Fibroblast of the conjunctiva (primary cell): ENCODE data around the gene EYS.
"Not testable (repeated sequence)": the region's sequence is repeated elsewhere in the genome, so short reads cannot be mapped to it uniquely, and the experiment has no call there.

Experiments
- DNase-seq: peaks from one replicate; pipeline ENCODE4 v3.0.0-alpha.2; 2010; ENCODE audit warnings: low read depth

The EYS gene

DNA sequence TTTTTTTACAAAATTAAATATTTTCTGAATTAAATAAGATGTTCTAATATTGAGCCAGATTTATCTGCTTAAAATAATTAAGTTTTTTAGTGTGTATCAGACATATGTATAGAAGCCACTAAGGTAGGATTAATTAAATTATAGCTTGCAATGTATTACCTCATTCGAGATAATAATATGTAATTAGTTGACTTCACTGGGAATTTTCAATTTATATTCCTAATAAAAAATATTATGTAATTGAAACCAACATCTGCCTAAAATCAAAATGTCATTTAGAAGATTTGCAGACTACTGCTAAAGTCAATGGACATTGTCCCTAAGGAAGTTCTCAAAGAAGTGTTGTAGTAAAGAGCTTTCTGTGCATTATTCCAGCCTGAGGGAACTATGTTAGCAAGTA is 254.7 kb downstream of the EYS start:
- DNase-seq = no peak

DNA sequence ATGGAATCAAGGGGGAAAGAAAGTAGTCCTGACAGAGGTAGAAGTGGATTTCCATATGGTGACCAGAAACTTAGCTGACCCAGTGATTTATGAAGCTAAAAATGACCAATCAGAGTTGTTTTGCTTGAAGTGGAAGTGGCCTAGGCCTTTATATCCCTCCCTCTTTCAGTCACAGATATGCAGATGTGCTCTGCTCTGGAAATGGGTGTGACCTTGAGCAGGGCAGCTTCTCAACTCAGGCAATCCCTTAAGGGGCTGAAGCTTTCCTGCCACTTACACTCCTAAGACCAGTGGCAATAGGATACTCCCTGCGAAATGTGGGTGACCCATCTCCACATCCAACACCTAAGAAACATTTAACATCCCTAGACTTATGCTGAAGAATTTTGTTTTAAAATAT is 256.6 kb downstream of the EYS start:
- no peak for DNase-seq

DNA sequence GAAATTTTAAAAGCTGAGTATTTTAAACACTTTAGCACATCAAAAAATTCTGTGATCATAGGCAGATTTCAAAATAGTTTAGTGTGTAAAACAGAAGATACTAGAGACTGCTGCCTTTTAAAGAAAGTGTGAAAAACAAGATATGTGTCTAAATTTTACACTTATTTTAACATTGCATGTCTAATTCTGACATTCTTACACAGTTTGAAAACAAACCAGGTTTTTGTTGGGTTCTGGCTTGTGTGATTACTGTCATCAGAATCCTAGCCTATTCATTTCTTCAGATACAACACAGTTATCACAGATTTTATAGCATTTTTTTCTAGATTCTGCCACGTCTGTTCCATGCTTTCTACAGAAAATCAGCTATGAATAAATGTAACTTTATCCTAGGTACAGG is 257.1 kb downstream of the EYS start:
- no peak for DNase-seq

DNA sequence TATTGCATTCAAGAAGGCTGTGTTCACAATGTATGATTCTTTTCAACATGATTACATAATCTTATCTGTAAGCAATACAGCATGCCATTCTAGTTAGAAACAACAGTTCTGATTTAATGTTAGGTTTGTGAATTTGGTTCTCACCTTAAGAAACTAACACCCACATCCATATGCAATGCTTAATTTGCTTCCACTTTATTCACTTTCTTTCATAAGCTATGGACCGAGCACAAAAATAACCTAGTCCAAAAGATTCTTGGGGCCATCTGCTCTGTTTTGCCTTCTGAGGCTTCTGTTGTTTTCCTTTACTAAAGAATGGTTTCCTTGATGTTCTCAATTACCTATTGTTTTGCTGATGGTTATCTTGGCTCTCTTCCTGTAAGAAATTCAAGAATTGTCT is 258.2 kb downstream of the EYS start:
- DNase-seq = no peak

DNA sequence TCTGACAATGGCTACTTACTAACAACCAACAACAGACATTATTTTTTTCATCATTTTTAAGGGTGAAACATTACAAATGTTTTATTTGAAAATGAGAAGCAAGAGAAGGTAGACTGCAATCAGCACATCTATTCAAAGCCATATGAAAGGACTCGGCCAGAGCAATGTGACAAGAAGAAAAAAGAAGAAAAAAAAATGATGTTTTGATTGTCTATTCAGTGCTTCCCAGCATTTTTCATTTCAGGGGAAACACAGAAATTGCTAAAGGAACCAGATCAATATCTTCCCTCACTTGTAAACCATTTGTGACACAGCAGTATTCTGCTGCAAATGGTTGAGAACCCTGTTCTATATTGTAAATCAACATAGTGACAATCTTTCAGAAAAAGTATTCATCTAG is 270.7 kb downstream of the EYS start:
- DNase-seq = no peak

- DNase-seq = no peak
Observed at GRCh38 chr6:65416621-65417020, 290.4 kb downstream of the EYS start.

GRCh38 chr6:65410309-65410708 is 296.7 kb downstream of the EYS start:
- DNase-seq = no peak

- DNase-seq = no peak
Observed at GRCh38 chr6:65402564-65402963, 304.5 kb downstream of the EYS start.

- DNase-seq = no peak
Observed at GRCh38 chr6:65399355-65400084, 307.5 kb downstream of the EYS start.

DNA sequence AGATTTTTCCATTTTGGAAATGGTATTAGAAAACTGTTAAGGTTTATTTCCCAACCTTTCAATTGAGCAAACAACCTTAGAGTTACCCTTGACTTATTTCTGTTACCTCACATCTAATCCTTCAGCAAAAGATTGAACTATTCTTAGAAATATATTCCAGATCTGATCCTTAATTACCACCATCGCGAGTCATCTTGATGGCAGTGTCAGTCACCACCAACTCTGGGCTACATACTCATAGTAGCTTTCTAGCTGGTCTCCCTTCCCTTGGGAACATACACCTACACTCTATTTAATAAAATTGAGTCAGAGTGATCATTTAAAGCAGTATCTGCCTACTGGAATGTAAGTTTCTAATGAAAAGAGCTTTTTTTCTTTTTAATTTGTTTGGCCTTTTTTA is 308.2 kb downstream of the EYS start:
- no peak for DNase-seq

- no peak for DNase-seq
Observed at GRCh38 chr6:65350530-65350929, 356.5 kb downstream of the EYS start.

DNA sequence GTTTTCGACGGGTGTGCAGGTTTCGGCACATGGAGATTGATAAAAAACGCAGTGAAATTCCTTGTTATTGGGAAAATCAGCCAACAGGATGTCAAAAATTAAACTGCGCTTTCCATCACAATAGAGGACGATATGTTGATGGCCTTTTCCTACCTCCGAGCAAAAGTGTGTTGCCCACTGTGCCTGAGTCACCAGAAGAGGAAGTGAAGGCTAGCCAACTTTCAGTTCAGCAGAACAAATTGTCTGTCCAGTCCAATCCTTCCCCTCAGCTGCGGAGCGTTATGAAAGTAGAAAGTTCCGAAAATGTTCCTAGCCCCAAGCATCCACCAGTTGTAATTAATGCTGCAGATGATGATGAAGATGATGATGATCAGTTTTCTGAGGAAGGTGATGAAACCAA is 404.4 kb downstream of the EYS start:
- DNase-seq = not testable (repeated sequence)

DNA sequence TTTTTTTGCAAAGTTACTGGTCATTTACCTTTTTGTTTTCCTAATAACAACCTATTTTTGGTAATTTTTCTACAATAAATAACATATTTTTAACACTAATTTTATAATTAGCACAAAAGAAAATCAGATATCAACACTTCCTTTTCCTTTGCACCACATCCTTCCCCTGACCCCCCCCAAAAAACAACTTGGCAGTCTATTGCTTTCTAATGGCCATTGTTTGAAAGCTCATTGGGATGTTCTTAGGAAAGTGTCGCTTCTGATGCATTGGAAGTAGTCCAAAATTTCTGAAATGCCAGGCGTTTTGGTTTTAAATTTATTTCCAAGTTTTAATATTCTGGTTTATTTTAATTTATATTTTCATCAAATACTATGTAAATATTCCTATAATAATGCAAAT is 407.8 kb downstream of the EYS start:
- DNase-seq = no peak

- no peak for DNase-seq
Observed at GRCh38 chr6:65295812-65296211, 411.2 kb downstream of the EYS start.

GRCh38 chr6:65289491-65289890 is 417.5 kb downstream of the EYS start:
- DNase-seq = no peak

- no peak for DNase-seq
Observed at GRCh38 chr6:65285275-65285674, 421.8 kb downstream of the EYS start.

- DNase-seq = no peak
Observed at GRCh38 chr6:65280060-65280459, 427.0 kb downstream of the EYS start.

DNA sequence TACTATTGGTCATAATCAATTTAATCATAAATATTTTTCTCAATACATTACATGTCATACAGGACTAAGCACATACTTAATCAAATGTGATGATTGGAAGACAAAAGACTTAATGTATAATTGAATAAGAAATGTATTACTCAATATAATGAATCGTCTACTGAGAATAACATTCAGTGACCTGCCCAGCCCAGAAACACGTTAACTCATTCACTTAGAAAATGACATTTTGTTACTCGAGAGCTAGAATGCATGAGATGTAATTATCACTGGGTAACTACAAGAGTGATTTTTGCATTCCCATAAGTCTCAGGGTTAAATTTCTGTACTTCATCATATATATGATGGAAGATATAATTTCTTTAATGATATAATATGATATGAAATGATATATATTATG is 444.8 kb downstream of the EYS start:
- DNase-seq = no peak

DNA sequence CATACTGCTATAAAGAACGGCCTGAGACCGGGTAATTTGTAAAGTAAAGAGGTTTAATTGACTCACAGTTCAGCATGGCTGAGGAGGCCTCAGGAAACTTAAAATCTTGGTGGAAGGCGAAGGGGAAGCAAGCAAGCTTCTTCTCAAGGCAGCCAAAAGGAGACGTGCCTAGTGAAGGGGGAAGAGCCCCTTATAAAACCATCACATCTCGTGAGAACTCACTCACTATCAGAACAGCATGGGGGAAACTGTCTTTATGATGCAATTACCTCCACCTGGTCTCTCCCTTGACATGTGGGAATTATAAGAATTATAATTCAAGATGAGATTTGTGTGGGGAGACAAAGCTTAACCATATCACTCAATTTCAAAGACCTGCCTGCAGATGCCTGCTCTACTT is 447.0 kb downstream of the EYS start:
- no peak for DNase-seq

DNA sequence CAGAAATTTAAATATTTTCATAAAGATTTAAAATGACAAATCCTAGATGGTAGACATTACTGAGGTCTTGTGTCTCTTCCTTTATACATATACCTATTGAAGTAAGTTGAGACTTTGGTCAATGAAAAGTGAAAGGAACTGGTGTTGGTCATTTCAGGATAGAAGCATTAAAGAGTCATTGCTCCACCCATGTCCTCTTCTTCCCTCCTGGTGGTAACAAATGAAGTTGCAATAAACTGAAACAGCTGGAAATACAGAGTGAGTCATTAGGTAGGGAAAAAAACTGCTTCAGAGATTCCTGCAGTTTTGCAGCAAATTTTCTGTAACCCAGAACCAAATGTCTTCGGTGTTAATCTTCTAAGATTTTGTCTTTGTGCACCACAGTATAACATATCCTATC is 448.0 kb downstream of the EYS start:
- DNase-seq = peak; percentile 51

GRCh38 chr6:65253041-65253440 is 454.0 kb downstream of the EYS start:
- DNase-seq = no peak

DNA sequence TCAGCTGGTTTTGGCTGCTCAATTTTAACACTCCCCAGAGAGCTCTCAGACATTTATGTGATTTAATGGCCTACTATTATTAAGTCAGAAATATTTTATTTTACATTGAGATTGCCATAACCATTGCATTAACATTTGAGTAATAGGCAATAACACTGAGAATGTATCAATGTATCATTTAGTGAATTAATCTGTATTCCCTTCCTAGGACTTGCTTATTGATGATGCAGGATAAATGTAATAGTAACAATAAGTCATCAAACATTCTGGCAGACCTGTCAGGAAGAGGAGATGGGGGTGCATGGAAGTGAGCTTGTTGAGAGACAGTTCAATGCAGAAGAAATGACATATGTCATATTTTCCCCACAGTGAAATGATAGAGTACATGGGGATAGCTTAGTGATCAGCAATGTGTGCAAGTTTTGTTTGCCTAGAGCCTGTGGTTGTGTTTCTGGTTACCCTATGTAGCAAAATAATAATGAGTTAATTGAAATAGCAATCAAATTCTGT is 458.9 kb downstream of the EYS start:
- DNase-seq = no peak

- no peak for DNase-seq
Observed at GRCh38 chr6:65231616-65232015, 475.4 kb downstream of the EYS start.

DNA sequence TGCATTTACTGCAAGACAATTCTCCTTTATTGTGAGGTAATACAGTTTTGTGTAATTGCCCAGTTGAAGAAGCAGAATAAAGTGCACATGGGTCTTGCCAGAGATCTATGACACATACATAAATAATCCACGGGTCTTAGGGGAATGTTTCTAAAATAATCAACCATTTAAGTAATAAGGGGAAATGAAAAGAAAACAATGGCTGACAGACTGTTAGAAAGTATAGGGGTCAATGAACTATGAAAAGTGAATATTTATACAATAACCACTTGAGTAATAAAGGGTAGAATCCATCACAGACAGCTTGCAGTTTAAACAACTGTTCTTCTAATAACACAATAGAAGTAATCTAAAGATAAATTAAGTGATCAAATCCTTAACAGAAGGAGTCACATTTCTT is 477.2 kb downstream of the EYS start:
- DNase-seq = peak; percentile 21
